Measurements from ENCODE around the gene DGAT2. TPM values are rescaled to one million over a fixed set of nuclear protein-coding genes. Genes with fewer than 3 reads are reported as not detected.

The DGAT2 gene
- total and polyA plus RNA-seq, 8 donors = 1.2 to 14.9 (median 1.5) TPM

- no peak for TF ChIP-seq CTCF (IDR thresholded peaks at IDR 0.05)
- H3K4me1 ChIP-seq = no peaks in the 10 kb centered on the region
- H3K27ac ChIP-seq = no peak overlapping the region
- no peaks in the 10 kb centered on the region for H3K27me3 ChIP-seq
- no peak for ATAC-seq
- no peak for DNase-seq
- intact Hi-C loops (cut with DNase I) = no loop called here
- H3K4me3 ChIP-seq = no peak overlapping the region
- H3K9me3 ChIP-seq = no peaks in the 10 kb centered on the region
- peaks cover 0 to 18% of the 10 kb centered on the region in 2 donors for H3K36me3 ChIP-seq
These were observed 24.6 kb downstream of the DGAT2 start for GRCh38 chr11:75792997-75793800.

GRCh38 chr11:75793966-75794365, 25.4 kb downstream of the DGAT2 start:
- no peaks in the 10 kb centered on the region for H3K4me1 ChIP-seq
- no peak overlapping the region for H3K27ac ChIP-seq
- no peaks in the 10 kb centered on the region for H3K9me3 ChIP-seq
- no peak for ATAC-seq
- intact Hi-C loops (cut with DNase I) = no loop called here
- H3K4me3 ChIP-seq = no peak overlapping the region
- H3K36me3 ChIP-seq = peaks cover 0 to 20% of the 10 kb centered on the region in 2 donors
- TF ChIP-seq CTCF (IDR thresholded peaks at IDR 0.05) = no peak
- H3K27me3 ChIP-seq = no peaks in the 10 kb centered on the region
- DNase-seq = no peak

GRCh38 chr11:75795276-75796090, 26.9 kb downstream of the DGAT2 start:
- ATAC-seq = no peak
- H3K4me3 ChIP-seq = no peak overlapping the region
- H3K4me1 ChIP-seq = no peaks in the 10 kb centered on the region
- intact Hi-C loops (cut with DNase I) = no loop called here
- no peak overlapping the region for H3K27ac ChIP-seq
- H3K36me3 ChIP-seq = peaks cover 0 to 30% of the 10 kb centered on the region in 2 donors
- H3K9me3 ChIP-seq = no peaks in the 10 kb centered on the region
- no peak for DNase-seq
- TF ChIP-seq CTCF (IDR thresholded peaks at IDR 0.05) = no peak
- no peaks in the 10 kb centered on the region for H3K27me3 ChIP-seq

- ATAC-seq (no peak), DNase-seq (no peak)
- Histone ChIP-seq H3K9me3 (no peaks in the 10 kb centered on the region), H3K36me3 (peaks cover 0 to 30% of the 10 kb centered on the region in 2 donors), H3K27ac (no peak overlapping the region), H3K4me3 (no peak overlapping the region), H3K4me1 (peaks cover 0 to under 1% of the 10 kb centered on the region in 2 donors), H3K27me3 (no peaks in the 10 kb centered on the region)
- TF ChIP-seq CTCF (IDR thresholded peaks at IDR 0.05) = no peak
- intact Hi-C loops (cut with DNase I) = no loop called here
These were observed 27.5 kb downstream of the DGAT2 start for GRCh38 chr11:75796091-75796435.

- Histone ChIP-seq H3K9me3 (no peaks in the 10 kb centered on the region), H3K27me3 (no peaks in the 10 kb centered on the region), H3K27ac (no peak overlapping the region), H3K36me3 (peaks cover 0 to 30% of the 10 kb centered on the region in 2 donors), H3K4me1 (peaks cover 0 to 9% of the 10 kb centered on the region in 2 donors), H3K4me3 (no peak overlapping the region)
- intact Hi-C loops (cut with DNase I) = no loop called here
- ATAC-seq (no peak), DNase-seq (no peak)
- TF ChIP-seq CTCF (IDR thresholded peaks at IDR 0.05) = no peak
These were observed 28.5 kb downstream of the DGAT2 start for GRCh38 chr11:75797116-75797515.
